OCI-LY7 (cell line): ENCODE results near the gene SNRNP25. TPM values are rescaled to one million over a fixed set of nuclear protein-coding genes. Genes with fewer than 3 reads are reported as not detected.
A peak's percentile ranks its signal among the peaks of the same experiment; 100 is the strongest.
"Not testable (repeated sequence)": the region's sequence is repeated elsewhere in the genome, so short reads cannot be mapped to it uniquely, and the experiment has no call there.

Source experiments
- BruUV-seq: library from RNA; stranded (reverse); fragments of 400-500 nt; replicated peaks from 2 replicates; lab custom pipeline; 2021; lab: Mats Ljungman, UMichigan
- CTCF ChIA-PET: fragments of 300-600 bp; sonication (Branson Sonifier 250); formaldehyde crosslinking; loops from one replicate; lab custom pipeline; 2022; ENCODE audit warnings: antibody characterized with exemption; ENCODE audit not compliant: unreplicated experiment; lab: Charles Lee
- POLR2A ChIA-PET: fragments of 300-600 bp; sonication (Branson Sonifier 250); formaldehyde crosslinking; loops from one replicate; lab custom pipeline; 2022; ENCODE audit warnings: antibody characterized with exemption; lab: Charles Lee
- DNase-seq: peaks from one replicate; pipeline ENCODE4 v3.0.0-alpha.2; 2015; ENCODE audit warnings: low spot score
- H2AFZ ChIP-seq: fragments of 200-600 bp; sonication (generic), shearing (Covaris generic); 2 replicates; pipeline ENCODE4 v1.6.1; 2014; ENCODE audit warnings: mild to moderate bottlenecking, antibody characterized with exemption, low read length, moderate library complexity
- H3K27ac ChIP-seq: fragments of 200-600 bp; sonication (generic); 2 replicates; pipeline ENCODE4 v1.5.1; 2014; ENCODE audit warnings: mixed run types, low read depth, mild to moderate bottlenecking, moderate library complexity, low read length, inconsistent platforms; ENCODE audit not compliant: poor library complexity, severe bottlenecking
- H3K36me3 ChIP-seq: fragments of 200-600 bp; sonication (generic); 2 replicates; pipeline ENCODE4 v1.6.1; 2014; ENCODE audit warnings: mild to moderate bottlenecking, antibody characterized with exemption, low read length, moderate library complexity, mixed read lengths; ENCODE audit not compliant: insufficient read depth
- H3K4me1 ChIP-seq: fragments of 200-600 bp; sonication (generic); 2 replicates; pipeline ENCODE4 v1.5.1; 2014; ENCODE audit warnings: mild to moderate bottlenecking, low read length; ENCODE audit not compliant: insufficient read depth, poor library complexity, severe bottlenecking
- H3K4me2 ChIP-seq: fragments of 200-600 bp; sonication (generic); 2 replicates; pipeline ENCODE4 v1.6.1; 2014; ENCODE audit warnings: mild to moderate bottlenecking, low read length
- H3K4me3 ChIP-seq: fragments of 200-600 bp; sonication (generic); 2 replicates; pipeline ENCODE4 v1.5.1; 2014; ENCODE audit warnings: mild to moderate bottlenecking, low read depth, low read length; ENCODE audit not compliant: poor library complexity, severe bottlenecking
- H3K79me2 ChIP-seq: fragments of 200-600 bp; sonication (generic); 2 replicates; pipeline ENCODE4 v1.6.1; 2016; ENCODE audit warnings: low read depth, mild to moderate bottlenecking, low read length, moderate library complexity, mixed read lengths; ENCODE audit not compliant: insufficient read depth
- H3K9me2 ChIP-seq: fragments of 200-600 bp; sonication (generic); 2 replicates; pipeline ENCODE4 v1.6.1; 2016; ENCODE audit warnings: mild to moderate bottlenecking, low read length, mixed read lengths; ENCODE audit not compliant: insufficient read depth
- H3K9me3 ChIP-seq: fragments of 200-600 bp; sonication (generic); 2 replicates; pipeline ENCODE4 v1.6.1; 2014; ENCODE audit warnings: mild to moderate bottlenecking, mixed run types, low read length, mixed read lengths
- H4K20me1 ChIP-seq: fragments of 200-600 bp; sonication (generic); 2 replicates; pipeline ENCODE4 v1.6.1; 2014; ENCODE audit warnings: mild to moderate bottlenecking, antibody characterized with exemption, low read length, moderate library complexity, mixed read lengths; ENCODE audit not compliant: insufficient read depth
- intact Hi-C: fragments of 100-400 bp; cut with micrococcal nuclease; formaldehyde crosslinking; loops from one replicate; pipeline ENCODE4 v1.10.0; 2022; ENCODE audit not compliant: unreplicated experiment
- total RNA-seq, 2 experiments: library from RNA; depleted of rRNA in 1 of 2; stranded (reverse); fragments of >200 nt in 1 of 2; shearing (Covaris generic) in 1 of 2; gene quantifications; 2 replicates each; pipeline ENCODE4 v1.2.3, GENCODE V29; 2014 to 2022
- TF ChIP-seq, protein P1 (sequence below): fragments of 200-600 bp; sonication (generic); conservative IDR thresholded peaks from 2 replicates; pipeline ENCODE4 v1.5.1; 2014; ENCODE audit warnings: mild to moderate bottlenecking, antibody characterized with exemption, low read length, moderate library complexity, mixed read lengths

Gene SNRNP25
- total RNA-seq, 2 experiments from 2014 or later = 61.4 to 68.3 TPM

DNA sequence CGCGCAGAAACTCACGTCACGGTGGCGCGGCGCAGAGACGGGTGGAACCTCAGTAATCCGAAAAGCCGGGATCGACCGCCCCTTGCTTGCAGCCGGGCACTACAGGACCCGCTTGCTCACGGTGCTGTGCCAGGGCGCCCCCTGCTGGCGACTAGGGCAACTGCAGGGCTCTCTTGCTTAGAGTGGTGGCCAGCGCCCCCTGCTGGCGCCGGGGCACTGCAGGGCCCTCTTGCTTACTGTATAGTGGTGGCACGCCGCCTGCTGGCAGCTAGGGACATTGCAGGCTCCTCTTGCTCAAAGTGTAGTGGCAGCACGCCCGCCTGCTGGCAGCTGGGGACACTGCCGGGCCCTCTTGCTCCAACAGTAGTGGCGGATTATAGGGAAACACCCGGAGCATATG is 42.9 kb upstream of the SNRNP25 start:
- H3K4me3 ChIP-seq, CTCF ChIA-PET, H3K9me2 ChIP-seq, H4K20me1 ChIP-seq, H3K79me2 ChIP-seq, POLR2A ChIA-PET, H3K9me3 ChIP-seq, H3K4me2 ChIP-seq, intact Hi-C loops, H3K4me1 ChIP-seq, BruUV-seq, H3K27ac ChIP-seq, H3K36me3 ChIP-seq, H2AFZ ChIP-seq, DNase-seq: not testable (repeated sequence)
- TF ChIP-seq, protein P1, sequence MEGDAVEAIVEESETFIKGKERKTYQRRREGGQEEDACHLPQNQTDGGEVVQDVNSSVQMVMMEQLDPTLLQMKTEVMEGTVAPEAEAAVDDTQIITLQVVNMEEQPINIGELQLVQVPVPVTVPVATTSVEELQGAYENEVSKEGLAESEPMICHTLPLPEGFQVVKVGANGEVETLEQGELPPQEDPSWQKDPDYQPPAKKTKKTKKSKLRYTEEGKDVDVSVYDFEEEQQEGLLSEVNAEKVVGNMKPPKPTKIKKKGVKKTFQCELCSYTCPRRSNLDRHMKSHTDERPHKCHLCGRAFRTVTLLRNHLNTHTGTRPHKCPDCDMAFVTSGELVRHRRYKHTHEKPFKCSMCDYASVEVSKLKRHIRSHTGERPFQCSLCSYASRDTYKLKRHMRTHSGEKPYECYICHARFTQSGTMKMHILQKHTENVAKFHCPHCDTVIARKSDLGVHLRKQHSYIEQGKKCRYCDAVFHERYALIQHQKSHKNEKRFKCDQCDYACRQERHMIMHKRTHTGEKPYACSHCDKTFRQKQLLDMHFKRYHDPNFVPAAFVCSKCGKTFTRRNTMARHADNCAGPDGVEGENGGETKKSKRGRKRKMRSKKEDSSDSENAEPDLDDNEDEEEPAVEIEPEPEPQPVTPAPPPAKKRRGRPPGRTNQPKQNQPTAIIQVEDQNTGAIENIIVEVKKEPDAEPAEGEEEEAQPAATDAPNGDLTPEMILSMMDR = peak; percentile 50

- not testable (repeated sequence) for DNase-seq
These were observed 36.4 kb upstream of the SNRNP25 start for GRCh38 chr16:17062-17765.

GRCh38 chr16:20886-21285 is 32.7 kb upstream of the SNRNP25 start:
- BruUV-seq, H3K9me2 ChIP-seq, H4K20me1 ChIP-seq, CTCF ChIA-PET, intact Hi-C loops, POLR2A ChIA-PET, DNase-seq, H3K4me1 ChIP-seq, H3K4me2 ChIP-seq, H3K9me3 ChIP-seq, H3K36me3 ChIP-seq, H3K4me3 ChIP-seq, H3K27ac ChIP-seq, H3K79me2 ChIP-seq, H2AFZ ChIP-seq: not testable (repeated sequence)

More at GRCh38 chr16:17062-17765, 36.4 kb upstream of the SNRNP25 start:
- intact Hi-C loops, H3K4me3 ChIP-seq, H3K4me2 ChIP-seq, H3K4me1 ChIP-seq, H3K9me3 ChIP-seq, BruUV-seq, H4K20me1 ChIP-seq, H3K9me2 ChIP-seq, H3K79me2 ChIP-seq, H3K36me3 ChIP-seq, H3K27ac ChIP-seq, POLR2A ChIA-PET, CTCF ChIA-PET, H2AFZ ChIP-seq: not testable (repeated sequence)

DNA sequence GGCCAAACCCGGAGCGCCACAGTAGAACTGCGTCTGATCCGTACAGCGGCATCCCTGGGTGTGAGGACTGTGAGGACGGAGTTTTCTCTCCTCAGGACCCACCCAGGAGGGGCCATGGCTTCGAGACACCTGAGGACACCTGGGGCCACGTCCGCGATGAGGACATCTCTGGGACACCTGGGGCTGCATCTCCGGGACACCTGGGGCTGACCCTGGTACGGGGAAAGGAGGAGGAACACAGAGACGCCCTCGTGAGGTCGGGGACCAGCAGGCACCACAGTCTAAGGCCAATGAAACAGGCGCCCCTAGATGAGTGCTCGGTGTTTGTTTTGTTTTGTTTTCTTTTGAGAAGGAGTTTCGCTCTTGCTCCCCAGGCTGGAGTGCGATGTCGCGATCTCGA is 29.5 kb upstream of the SNRNP25 start:
- H3K9me3 ChIP-seq, H4K20me1 ChIP-seq, BruUV-seq, POLR2A ChIA-PET, H3K27ac ChIP-seq, H3K36me3 ChIP-seq, H3K4me2 ChIP-seq, DNase-seq, H3K79me2 ChIP-seq, H3K4me3 ChIP-seq, H3K4me1 ChIP-seq, H3K9me2 ChIP-seq, intact Hi-C loops, H2AFZ ChIP-seq, CTCF ChIA-PET: not testable (repeated sequence)

GRCh38 chr16:25926-26348 is 27.7 kb upstream of the SNRNP25 start:
- H2AFZ ChIP-seq, H4K20me1 ChIP-seq, H3K9me2 ChIP-seq, H3K27ac ChIP-seq, H3K79me2 ChIP-seq, CTCF ChIA-PET, H3K4me3 ChIP-seq, POLR2A ChIA-PET, BruUV-seq, H3K36me3 ChIP-seq, H3K4me2 ChIP-seq, H3K4me1 ChIP-seq, H3K9me3 ChIP-seq, intact Hi-C loops, DNase-seq: not testable (repeated sequence)

DNA sequence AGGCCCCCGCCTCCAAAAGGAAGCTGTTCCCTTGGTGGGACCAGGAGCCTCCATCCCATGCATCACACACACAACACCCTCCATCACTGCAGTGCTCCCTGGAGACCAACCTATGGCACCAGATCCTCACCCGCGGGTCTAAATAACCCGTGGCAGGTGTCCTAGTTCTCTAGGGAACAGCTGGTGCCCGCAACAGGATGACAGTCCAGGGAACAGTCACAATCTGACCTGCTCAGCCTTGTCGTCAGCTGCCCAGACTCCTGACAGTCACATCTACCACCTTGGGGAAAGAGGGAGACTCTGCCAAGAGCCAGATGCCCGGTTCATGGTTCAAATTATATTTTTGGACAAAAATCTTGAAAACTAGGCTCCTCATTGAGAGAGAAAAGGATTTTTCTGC is 23.0 kb upstream of the SNRNP25 start:
- BruUV-seq, H4K20me1 ChIP-seq, POLR2A ChIA-PET, intact Hi-C loops, H3K79me2 ChIP-seq, DNase-seq, H3K9me2 ChIP-seq, H3K9me3 ChIP-seq, H3K4me3 ChIP-seq, H3K4me2 ChIP-seq, H3K27ac ChIP-seq, H2AFZ ChIP-seq, H3K4me1 ChIP-seq, CTCF ChIA-PET: not testable (repeated sequence)
- peaks cover 21% of the 10 kb centered on the region for H3K36me3 ChIP-seq
